Hepatocyte (in vitro differentiated cells): ENCODE data around the gene OBSL1. TPM values are rescaled to one million over a fixed set of nuclear protein-coding genes. Genes with fewer than 3 reads are reported as not detected.

Experiments
- DNase-seq: peaks from one replicate; pipeline ENCODE4 v3.0.0-alpha.2; 2016; ENCODE audit warnings: low spot score
- H2AFZ ChIP-seq: fragments of 200-600 bp; sonication (generic); 2 replicates; pipeline ENCODE4 v1.6.0; 2016; ENCODE audit warnings: antibody characterized with exemption, mild to moderate bottlenecking
- H3K27ac ChIP-seq: fragments of 200-600 bp; sonication (generic); 2 replicates; pipeline ENCODE4 v1.5.1; 2016; ENCODE audit warnings: mild to moderate bottlenecking
- H3K27me3 ChIP-seq: fragments of 200-600 bp; sonication (generic); 2 replicates; pipeline ENCODE4 v1.6.1; 2016
- H3K36me3 ChIP-seq: fragments of 200-600 bp; sonication (generic); replicated peaks from 2 replicates; pipeline ENCODE4 v1.5.1; 2016; ENCODE audit warnings: low read depth; ENCODE audit not compliant: insufficient read depth
- H3K4me1 ChIP-seq: fragments of 200-600 bp; sonication (generic); 2 replicates; pipeline ENCODE4 v1.5.1; 2016; ENCODE audit warnings: mild to moderate bottlenecking, moderate library complexity; ENCODE audit not compliant: insufficient read depth
- H3K4me2 ChIP-seq: fragments of 200-600 bp; sonication (generic); 2 replicates; pipeline ENCODE4 v1.6.0; 2016
- H3K4me3 ChIP-seq: fragments of 200-600 bp; sonication (generic); 2 replicates; pipeline ENCODE4 v1.5.1; 2016; ENCODE audit warnings: mild to moderate bottlenecking
- H3K79me2 ChIP-seq: fragments of 200-600 bp; sonication (generic); 2 replicates; pipeline ENCODE4 v1.6.0; 2017; ENCODE audit warnings: mild to moderate bottlenecking
- H3K9me2 ChIP-seq: fragments of 200-600 bp; sonication (generic); replicated peaks from 2 replicates; pipeline ENCODE4 v1.6.0; 2017; ENCODE audit warnings: mild to moderate bottlenecking; ENCODE audit not compliant: insufficient read depth
- H3K9me3 ChIP-seq: fragments of 200-600 bp; sonication (generic); 2 replicates; pipeline ENCODE4 v1.5.1; 2016; ENCODE audit warnings: low read depth, mild to moderate bottlenecking
- H4K20me1 ChIP-seq: fragments of 200-600 bp; sonication (generic); 2 replicates; pipeline ENCODE4 v1.6.0; 2016; ENCODE audit warnings: mild to moderate bottlenecking; ENCODE audit not compliant: insufficient read depth, poor library complexity, severe bottlenecking
- EZH2 ChIP-seq: fragments of 200-600 bp; sonication (generic); IDR thresholded peaks from 2 replicates; pipeline ENCODE4 v1.6.1; 2016; ENCODE audit warnings: antibody characterized with exemption, mild to moderate bottlenecking, borderline replicate concordance
- EZH2phosphoT487 ChIP-seq: fragments of 200-600 bp; sonication (generic); IDR thresholded peaks from one replicate; pipeline ENCODE4 v1.6.1; 2018; ENCODE audit warnings: antibody characterized with exemption, mild to moderate bottlenecking, low read depth, moderate library complexity; ENCODE audit not compliant: unreplicated experiment, severe bottlenecking
- WGBS: methylation state at CpG from one replicate; pipeline ENCODE4 v1.1.6; 2016; ENCODE audit warnings: low lambda C conversion rate; ENCODE audit errors: missing lambda C conversion rate; 5-methylcytosine and 5-hydroxymethylcytosine counted together
- polyA plus RNA-seq: library from polyadenylated mRNA; unstranded; fragments of >200 nt; fragmentation: Nextera tagmentation; extraction: Ambion mirVana; gene quantifications from 2 replicates; pipeline ENCODE4 v1.2.1, GENCODE V29; 2016
- total RNA-seq: library from RNA; depleted of rRNA; stranded (reverse); fragments of >200 nt; gene quantifications from 2 replicates; pipeline ENCODE4 v1.2.3, GENCODE V29; 2014
- TF ChIP-seq, protein P1 (sequence below): fragments of 200-600 bp; sonication (generic); IDR thresholded peaks from 2 replicates; pipeline ENCODE4 v1.5.1; 2016; ENCODE audit warnings: antibody characterized with exemption, mild to moderate bottlenecking; ENCODE audit not compliant: poor library complexity

Gene OBSL1
- total and polyA plus RNA-seq, 2 experiments from 2014 or later: 61.0 to 84.6 TPM

DNA sequence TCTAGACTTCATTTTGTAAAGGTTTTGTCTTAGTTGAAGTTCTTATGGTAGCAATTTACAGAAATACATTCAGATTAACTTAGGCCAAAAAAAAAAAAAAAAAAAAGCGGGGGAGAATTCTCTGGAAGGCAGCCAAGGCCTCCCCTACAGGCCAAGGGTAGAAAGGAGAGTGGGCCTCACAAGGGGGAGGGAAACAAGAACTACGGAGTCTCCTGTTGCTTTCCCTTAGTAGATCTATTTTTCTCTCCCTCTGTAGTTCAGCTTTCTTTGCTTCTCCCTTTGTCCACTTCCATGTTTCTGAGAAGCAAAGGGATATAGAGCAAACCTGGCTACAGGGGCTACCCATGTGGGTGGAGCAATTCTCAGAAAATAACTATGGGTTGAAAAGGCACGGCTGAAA, 23.9 kb upstream of the OBSL1 start:
- H4K20me1 ChIP-seq: no peaks in the 10 kb centered on the region
- H3K36me3 ChIP-seq: no peaks in the 10 kb centered on the region
- H3K4me3 ChIP-seq: no peak overlapping the region
- H3K79me2 ChIP-seq: peaks cover 6% of the 10 kb centered on the region
- peak overlapping the region; percentile 5 for H2AFZ ChIP-seq
- peak overlapping the region; percentile 61 for H3K4me2 ChIP-seq
- 49% methylated on average over 3 of the region's 3 CpGs for WGBS
- peak; percentile 68 for DNase-seq
- peak overlapping the region; percentile 97 for H3K27ac ChIP-seq
- TF ChIP-seq EZH2: no peak
- TF ChIP-seq EZH2phosphoT487: no peak
- TF ChIP-seq, protein P1, sequence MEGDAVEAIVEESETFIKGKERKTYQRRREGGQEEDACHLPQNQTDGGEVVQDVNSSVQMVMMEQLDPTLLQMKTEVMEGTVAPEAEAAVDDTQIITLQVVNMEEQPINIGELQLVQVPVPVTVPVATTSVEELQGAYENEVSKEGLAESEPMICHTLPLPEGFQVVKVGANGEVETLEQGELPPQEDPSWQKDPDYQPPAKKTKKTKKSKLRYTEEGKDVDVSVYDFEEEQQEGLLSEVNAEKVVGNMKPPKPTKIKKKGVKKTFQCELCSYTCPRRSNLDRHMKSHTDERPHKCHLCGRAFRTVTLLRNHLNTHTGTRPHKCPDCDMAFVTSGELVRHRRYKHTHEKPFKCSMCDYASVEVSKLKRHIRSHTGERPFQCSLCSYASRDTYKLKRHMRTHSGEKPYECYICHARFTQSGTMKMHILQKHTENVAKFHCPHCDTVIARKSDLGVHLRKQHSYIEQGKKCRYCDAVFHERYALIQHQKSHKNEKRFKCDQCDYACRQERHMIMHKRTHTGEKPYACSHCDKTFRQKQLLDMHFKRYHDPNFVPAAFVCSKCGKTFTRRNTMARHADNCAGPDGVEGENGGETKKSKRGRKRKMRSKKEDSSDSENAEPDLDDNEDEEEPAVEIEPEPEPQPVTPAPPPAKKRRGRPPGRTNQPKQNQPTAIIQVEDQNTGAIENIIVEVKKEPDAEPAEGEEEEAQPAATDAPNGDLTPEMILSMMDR: no peak
- H3K4me1 ChIP-seq: peaks cover 18% of the 10 kb centered on the region
- no peaks in the 10 kb centered on the region for H3K9me2 ChIP-seq
- H3K27me3 ChIP-seq: no peaks in the 10 kb centered on the region
- H3K9me3 ChIP-seq: no peaks in the 10 kb centered on the region

DNA sequence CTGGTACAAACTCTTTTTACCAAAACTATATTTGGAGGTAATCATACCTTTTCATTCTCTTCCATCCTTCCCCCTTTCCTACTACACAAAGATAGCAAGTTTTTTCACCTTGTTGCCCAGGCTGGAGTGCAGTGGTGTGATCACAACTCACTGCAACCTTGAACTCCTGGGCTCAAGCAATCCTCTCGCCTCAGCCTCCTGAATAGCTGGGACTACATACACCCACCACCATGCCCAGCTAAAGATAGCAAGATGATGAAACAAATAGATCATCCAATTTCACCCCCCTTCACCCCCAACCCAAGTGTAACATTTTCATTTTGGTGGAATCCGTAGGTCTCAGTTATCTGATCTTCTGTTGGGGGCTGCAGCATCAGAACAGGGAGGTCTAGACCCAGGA, 21.8 kb upstream of the OBSL1 start:
- 94% methylated on average over 2 of the region's 2 CpGs for WGBS
- Histone ChIP-seq H3K4me1 (peaks cover 18% of the 10 kb centered on the region), H3K27me3 (no peaks in the 10 kb centered on the region), H3K9me3 (no peaks in the 10 kb centered on the region), H2AFZ (no peak overlapping the region), H3K9me2 (no peaks in the 10 kb centered on the region), H3K27ac (no peak overlapping the region), H3K36me3 (no peaks in the 10 kb centered on the region), H4K20me1 (no peaks in the 10 kb centered on the region), H3K79me2 (no peaks in the 10 kb centered on the region), H3K4me3 (no peak overlapping the region), H3K4me2 (no peak overlapping the region)
- TF ChIP-seq EZH2 (no peak), EZH2phosphoT487 (no peak)
- TF ChIP-seq, protein P1: no peak
- DNase-seq: no peak

DNA sequence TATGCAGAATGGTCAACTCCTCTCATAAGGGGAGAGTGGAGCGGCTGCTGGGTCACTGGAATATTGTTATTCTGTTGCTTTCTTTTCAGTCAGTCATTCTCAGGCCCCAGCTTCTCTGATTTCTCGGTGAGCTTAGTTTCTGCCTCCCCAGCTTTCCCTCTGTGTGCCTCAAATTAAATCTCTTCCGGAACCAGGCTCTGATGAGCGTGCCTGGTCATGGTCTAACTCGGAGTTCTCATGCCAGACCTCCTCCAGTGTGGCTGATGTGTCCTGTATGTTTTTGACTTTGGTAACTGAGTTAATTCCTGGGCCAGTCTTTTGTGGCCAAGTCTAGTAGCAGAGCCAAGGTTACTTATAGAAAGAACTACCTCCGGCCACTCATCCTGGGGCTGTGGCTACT, 21.4 kb upstream of the OBSL1 start:
- TF ChIP-seq, protein P1: no peak
- TF ChIP-seq EZH2phosphoT487: no peak
- no peak for TF ChIP-seq EZH2
- H3K9me2 ChIP-seq: no peaks in the 10 kb centered on the region
- DNase-seq: no peak
- no peaks in the 10 kb centered on the region for H3K27me3 ChIP-seq
- WGBS: 75% methylated on average over 6 of the region's 6 CpGs
- H2AFZ ChIP-seq: no peak overlapping the region
- no peak overlapping the region for H3K4me2 ChIP-seq
- no peaks in the 10 kb centered on the region for H3K79me2 ChIP-seq
- H3K36me3 ChIP-seq: no peaks in the 10 kb centered on the region
- H3K9me3 ChIP-seq: no peaks in the 10 kb centered on the region
- no peak overlapping the region for H3K4me3 ChIP-seq
- peaks cover 18% of the 10 kb centered on the region for H3K4me1 ChIP-seq
- no peaks in the 10 kb centered on the region for H4K20me1 ChIP-seq
- H3K27ac ChIP-seq: no peak overlapping the region

DNA sequence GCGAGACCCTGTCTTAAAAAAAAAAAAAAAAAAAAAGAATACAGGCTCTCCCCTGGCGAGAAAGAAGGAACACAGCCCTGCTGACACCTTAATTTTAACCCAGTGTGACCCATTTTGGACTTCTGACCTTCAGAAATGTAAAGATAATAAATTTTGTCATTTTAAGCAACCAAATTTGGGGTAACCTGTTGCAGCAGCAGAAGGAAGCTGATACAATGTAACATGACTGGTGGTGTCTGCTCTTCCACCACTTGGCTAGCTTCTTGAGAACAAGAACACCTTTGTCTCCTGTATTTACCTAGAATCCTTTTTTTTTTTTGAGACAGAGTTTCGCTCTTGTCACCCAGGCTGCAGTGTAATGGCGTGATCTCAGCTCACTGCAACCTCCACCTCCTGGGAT, 19.8 kb upstream of the OBSL1 start:
- Histone ChIP-seq H3K27me3 (no peaks in the 10 kb centered on the region), H3K4me1 (peaks cover 14% of the 10 kb centered on the region), H3K79me2 (no peaks in the 10 kb centered on the region), H3K4me3 (no peak overlapping the region), H3K27ac (no peak overlapping the region), H3K9me3 (no peaks in the 10 kb centered on the region), H3K9me2 (no peaks in the 10 kb centered on the region), H2AFZ (no peak overlapping the region), H3K36me3 (no peaks in the 10 kb centered on the region), H3K4me2 (no peak overlapping the region), H4K20me1 (no peaks in the 10 kb centered on the region)
- 59% methylated on average over 4 of the region's 4 CpGs for WGBS
- TF ChIP-seq EZH2phosphoT487: no peak
- TF ChIP-seq EZH2: no peak
- TF ChIP-seq, protein P1: no peak
- no peak for DNase-seq
